Adrenal gland (tissue), 12 donors: Measurements from ENCODE around the gene LYPD5. TPM values are rescaled to one million over a fixed set of nuclear protein-coding genes. Genes with fewer than 3 reads are reported as not detected.

ENCODE experiments used
- DNase-seq, 7 donors: peaks; one replicate each; pipeline ENCODE4 v3.0.0-alpha.2; 2019 to 2020
- H3K27ac ChIP-seq, 5 donors: fragments of 200-600 bp; sonication (generic) in 4 of 5; 1 replicate in 3 of 5; 2 replicates in 2 of 5; pipeline versions ENCODE4 v1.5.1 to v1.8.0; 2016 to 2020; ENCODE audit warnings: mild to moderate bottlenecking in 1 of 5
- H3K27me3 ChIP-seq: fragments of 200-600 bp; 2 replicates; pipeline ENCODE4 v1.8.0; 2021
- H3K36me3 ChIP-seq, 2 donors: fragments of 200-600 bp; replicated peaks in 1 of 2; 1 replicate in 1 of 2; 2 replicates in 1 of 2; pipeline versions ENCODE4 v1.5.1 to v1.8.0; 2018 to 2022
- H3K4me1 ChIP-seq, 2 donors: fragments of 200-600 bp; replicated peaks in 1 of 2; 1 replicate in 1 of 2; 2 replicates in 1 of 2; pipeline versions ENCODE4 v1.5.1 to v1.8.0; 2018 to 2021
- H3K4me3 ChIP-seq, 4 donors: fragments of 200-600 bp; sonication (generic) in 3 of 4; one replicate each; pipeline ENCODE4 v1.5.1; 2016 to 2018
- H3K9me3 ChIP-seq, 3 donors: fragments of 200-600 bp; sonication (generic) in 1 of 3; replicated peaks in 1 of 3; 1 replicate in 2 of 3; 2 replicates in 1 of 3; pipeline versions ENCODE4 v1.5.1 to v1.8.0; 2016 to 2021
- POLR2A ChIP-seq, 2 donors: fragments of 450-650 bp; IDR thresholded peaks; one replicate each; pipeline ENCODE4 v1.6.1; 2017; ENCODE audit warnings: antibody characterized with exemption in 2 of 2, mild to moderate bottlenecking in 2 of 2, moderate library complexity in 1 of 2
- WGBS, 4 donors: extraction: QIAGEN DNeasy Blood & Tissue Kit in 2 of 4; methylation state at CpG; one replicate each; pipeline versions ENCODE4 v1.1.5 to v1.1.7; 2013 to 2017; 5-methylcytosine and 5-hydroxymethylcytosine counted together
- intact Hi-C, 2 donors: fragments of 100-400 bp; cut with DNase I; formaldehyde crosslinking; loops; one replicate each; pipeline versions ENCODE4 v1.14.1 to v1.15.0; 2022 to 2023
- polyA plus RNA-seq, 3 donors: library from polyadenylated mRNA; stranded (reverse); fragments of 200-250 nt in 2 of 3; fragments of 350-450 nt in 1 of 3; fragmentation: Illumina TruSeq in 1 of 3; extraction: RNeasy Lipid Tissue Mini Kit (QIAGEN cat#74804) in 1 of 3; gene quantifications; one replicate each; pipeline ENCODE4 v1.2.3, GENCODE V29; 2013 to 2014
- total RNA-seq, 9 donors: library from RNA; depleted of rRNA in 4 of 9; stranded (reverse); fragments of >200 nt in 4 of 9; fragments of 120-200 nt in 1 of 9; fragmentation: NEBNext Ultra II Directional in 1 of 9; extraction: Animal tissue kit (Norgen Biotek cat#: 25700) in 1 of 9; gene quantifications; one replicate each; pipeline versions ENCODE4 v1.1.0 to v1.2.4, GENCODE V29; 2013 to 2023
- TF ChIP-seq, protein P1 (sequence below), 6 experiments: fragments of 450-650 bp in 4 of 6; fragments of 200-600 bp in 2 of 6; sonication (generic) in 1 of 6; IDR thresholded peaks; 1 replicate in 5 of 6; 2 replicates in 1 of 6; pipeline versions ENCODE4 v1.5.1 to v1.8.0; 2016 to 2021; ENCODE audit warnings: antibody characterized with exemption in 6 of 6, mild to moderate bottlenecking in 2 of 6, moderate library complexity in 1 of 6
- donor health status: healthy with polysubstance abuse.
- donor health status: Bipolar disorder and iron deficiency.
- donor health status: DM: yes; HTN: yes; CAD: no.
- donor health status: DM: no; HTN: no; CAD: no.
- donor health status: DM: no; HTN: no; CAD: no.
- donor health status: DM: yes; HTN: yes; CAD: no.

Gene LYPD5
- total and polyA plus RNA-seq, 12 donors: 0.32 to 3.0 (median 0.91) TPM; not detected in 1

DNA sequence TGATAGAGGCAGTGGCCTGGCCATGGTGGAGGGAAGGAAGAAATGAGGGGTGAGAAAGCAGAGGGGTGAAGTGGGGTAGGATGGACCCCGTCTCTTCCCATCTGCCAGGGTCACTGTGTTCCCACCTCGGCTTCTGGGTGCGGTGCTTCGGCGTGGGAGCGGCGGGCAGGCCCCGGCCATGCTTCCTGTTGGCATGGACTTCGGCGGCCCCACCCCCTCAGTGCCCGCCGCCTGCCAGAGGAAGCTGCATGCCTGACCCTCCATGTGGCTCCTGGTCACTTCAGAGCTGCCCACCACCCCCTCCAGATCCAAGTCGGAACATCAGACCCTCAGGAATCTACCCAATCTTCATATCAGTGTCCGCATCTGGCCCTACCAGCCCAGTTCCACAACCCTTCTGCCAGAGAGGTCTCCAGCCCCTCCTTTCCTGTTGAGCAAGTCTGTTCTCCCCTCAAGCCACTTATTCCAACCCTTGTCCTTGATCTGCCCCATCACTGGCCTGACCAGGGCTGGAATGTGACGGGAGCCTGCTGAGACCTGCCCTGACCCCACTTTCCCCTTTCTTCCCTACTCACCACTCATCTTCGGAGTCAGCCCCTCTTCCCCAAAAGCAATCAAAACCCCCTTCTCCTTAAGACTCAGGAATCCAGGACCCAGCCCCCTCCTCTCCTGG is 23.0 kb downstream of the LYPD5 start:
- Histone ChIP-seq H3K9me3 (no peaks in the 10 kb centered on the region), H3K36me3 (no peaks in the 10 kb centered on the region), H3K4me1 (peaks cover 0 to 7% of the 10 kb centered on the region in 2 donors), H3K27me3 (no peaks in the 10 kb centered on the region), H3K27ac (peak overlapping the region in 1 of 5 donors; percentile 16), H3K4me3 (no peak overlapping the region)
- TF ChIP-seq POLR2A (IDR thresholded peaks at IDR 0.05): no peak
- TF ChIP-seq, protein P1, sequence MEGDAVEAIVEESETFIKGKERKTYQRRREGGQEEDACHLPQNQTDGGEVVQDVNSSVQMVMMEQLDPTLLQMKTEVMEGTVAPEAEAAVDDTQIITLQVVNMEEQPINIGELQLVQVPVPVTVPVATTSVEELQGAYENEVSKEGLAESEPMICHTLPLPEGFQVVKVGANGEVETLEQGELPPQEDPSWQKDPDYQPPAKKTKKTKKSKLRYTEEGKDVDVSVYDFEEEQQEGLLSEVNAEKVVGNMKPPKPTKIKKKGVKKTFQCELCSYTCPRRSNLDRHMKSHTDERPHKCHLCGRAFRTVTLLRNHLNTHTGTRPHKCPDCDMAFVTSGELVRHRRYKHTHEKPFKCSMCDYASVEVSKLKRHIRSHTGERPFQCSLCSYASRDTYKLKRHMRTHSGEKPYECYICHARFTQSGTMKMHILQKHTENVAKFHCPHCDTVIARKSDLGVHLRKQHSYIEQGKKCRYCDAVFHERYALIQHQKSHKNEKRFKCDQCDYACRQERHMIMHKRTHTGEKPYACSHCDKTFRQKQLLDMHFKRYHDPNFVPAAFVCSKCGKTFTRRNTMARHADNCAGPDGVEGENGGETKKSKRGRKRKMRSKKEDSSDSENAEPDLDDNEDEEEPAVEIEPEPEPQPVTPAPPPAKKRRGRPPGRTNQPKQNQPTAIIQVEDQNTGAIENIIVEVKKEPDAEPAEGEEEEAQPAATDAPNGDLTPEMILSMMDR (IDR thresholded peaks at IDR 0.05): no peak
- intact Hi-C loops: no loop called here
- WGBS, 4 donors: 50 to 65% (median 60%) methylated on average over 14 to 16 of the region's 16 CpGs
- DNase-seq: no peak

DNA sequence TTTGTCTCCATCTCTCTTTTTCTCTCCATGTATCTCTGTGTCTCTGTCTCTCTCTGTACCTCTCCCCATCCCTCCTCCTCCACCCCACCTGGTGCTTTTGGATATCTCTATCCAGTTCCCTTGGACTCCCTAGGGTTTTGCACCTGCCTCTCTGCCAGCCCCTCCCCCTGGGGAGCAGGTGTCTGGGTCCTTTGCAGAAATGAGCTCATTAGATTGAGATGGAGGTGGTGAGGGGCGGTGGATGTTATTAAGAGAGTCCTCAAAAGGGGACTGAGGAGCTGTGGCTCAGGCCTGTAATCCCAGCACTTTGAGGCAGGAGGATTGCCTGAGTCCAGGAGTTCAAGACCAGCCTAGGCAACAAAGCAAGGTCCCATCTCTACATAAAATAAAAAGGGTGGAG is 23.6 kb downstream of the LYPD5 start:
- WGBS, 4 donors: 80 to 97% (median 87%) methylated on average over 1 of the region's 1 CpG
- peaks cover 0 to 10% of the 10 kb centered on the region in 2 donors for H3K4me1 ChIP-seq
- TF ChIP-seq, protein P1 (IDR thresholded peaks at IDR 0.05): no peak
- no peak for TF ChIP-seq POLR2A (IDR thresholded peaks at IDR 0.05)
- H3K27me3 ChIP-seq: no peaks in the 10 kb centered on the region
- no peaks in the 10 kb centered on the region for H3K9me3 ChIP-seq
- H3K36me3 ChIP-seq: no peaks in the 10 kb centered on the region
- no peak overlapping the region for H3K27ac ChIP-seq
- no peak overlapping the region for H3K4me3 ChIP-seq
- DNase-seq: no peak
- intact Hi-C loops: no loop called here

DNA sequence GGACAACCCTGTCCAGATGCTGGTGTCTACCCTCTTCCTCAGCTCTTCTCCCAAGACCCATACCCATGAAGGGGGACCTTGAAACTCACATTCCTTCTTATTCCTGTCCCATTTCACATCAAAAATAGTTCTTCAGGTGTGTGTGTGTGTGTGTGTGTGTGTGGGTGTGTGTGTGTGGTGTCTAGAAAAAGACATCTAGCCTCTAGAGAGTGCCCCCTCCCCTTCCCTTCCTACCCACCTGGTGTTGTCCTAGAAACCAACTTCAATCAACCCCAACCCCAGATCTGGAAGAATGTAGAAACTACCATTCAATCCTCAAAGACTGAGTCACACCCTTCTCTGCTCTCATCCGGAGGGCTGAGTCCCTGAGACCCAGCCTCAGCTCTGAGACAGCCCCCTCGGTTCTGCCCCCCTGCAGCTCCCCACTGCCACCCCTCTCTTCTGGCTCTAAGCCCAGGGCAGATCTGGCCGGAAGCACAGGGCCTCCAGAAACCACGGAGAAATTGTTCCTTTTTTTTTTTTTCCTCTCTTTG is 25.0 kb downstream of the LYPD5 start:
- TF ChIP-seq, protein P1 (IDR thresholded peaks at IDR 0.05): no peak
- no peak for TF ChIP-seq POLR2A (IDR thresholded peaks at IDR 0.05)
- Histone ChIP-seq H3K27me3 (no peaks in the 10 kb centered on the region), H3K9me3 (no peaks in the 10 kb centered on the region), H3K4me1 (peaks cover 0 to 10% of the 10 kb centered on the region in 2 donors), H3K4me3 (no peak overlapping the region), H3K36me3 (no peaks in the 10 kb centered on the region), H3K27ac (no peak overlapping the region)
- 4 to 17% (median 9%) methylated on average over 4 of the region's 4 CpGs for WGBS, 4 donors
- intact Hi-C loops: no loop called here
- peak in 1 of 7 donors; percentile 34 for DNase-seq

DNA sequence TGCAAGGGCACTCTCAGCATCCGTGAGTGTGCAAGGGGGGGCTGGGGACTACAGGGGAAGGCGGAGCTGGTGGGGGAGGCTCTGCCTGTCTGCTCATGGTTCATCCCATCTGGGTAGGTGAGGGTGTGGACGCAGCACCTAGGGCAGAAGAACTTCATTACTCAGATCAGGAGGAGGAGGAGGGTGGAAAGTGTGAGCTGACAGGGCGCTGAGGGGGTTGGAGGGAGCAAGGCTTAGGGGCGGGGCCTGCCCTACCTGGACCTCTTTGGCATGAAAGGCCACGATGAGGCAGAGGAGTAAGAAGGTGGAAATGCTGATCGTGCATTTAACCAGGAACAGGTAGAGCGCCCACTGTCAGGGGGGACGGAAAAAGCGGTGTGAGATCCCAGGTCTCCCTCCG is 26.0 kb downstream of the LYPD5 start:
- Histone ChIP-seq H3K4me3 (no peak overlapping the region), H3K9me3 (no peaks in the 10 kb centered on the region), H3K4me1 (peaks cover 0 to 10% of the 10 kb centered on the region in 2 donors), H3K27ac (no peak overlapping the region), H3K27me3 (no peaks in the 10 kb centered on the region), H3K36me3 (no peaks in the 10 kb centered on the region)
- DNase-seq: no peak
- WGBS, 4 donors: 67 to 84% (median 77%) methylated on average over 10 to 11 of the region's 11 CpGs
- TF ChIP-seq, protein P1 (IDR thresholded peaks at IDR 0.05): no peak
- no peak for TF ChIP-seq POLR2A (IDR thresholded peaks at IDR 0.05)
- intact Hi-C loops: no loop called here
